Activated CD4-positive, alpha-beta T cell treated with anti-CD3 and anti-CD28 coated beads, Interleukin-2, amount 50 U/mL, for 24 hours (primary cell): Measurements from ENCODE around the gene CD247.

ENCODE experiments used
- DNase-seq, 2 donors: peaks; one replicate each; pipeline ENCODE4 v3.0.0-alpha.2; 2020; ENCODE audit warnings: low read depth in 1 of 2, low spot score in 1 of 2

Gene CD247

GRCh38 chr1:167440776-167441175, 77.6 kb downstream of the CD247 start:
- no peak for DNase-seq

- no peak for DNase-seq
Measured at GRCh38 chr1:167440345-167440744, 78.0 kb downstream of the CD247 start.

GRCh38 chr1:167439301-167439988, 78.9 kb downstream of the CD247 start:
- no peak for DNase-seq

- no peak for DNase-seq
Measured at GRCh38 chr1:167438171-167439138, 79.9 kb downstream of the CD247 start.

GRCh38 chr1:167435484-167435883, 82.8 kb downstream of the CD247 start:
- no peak for DNase-seq

GRCh38 chr1:167434306-167434705, 84.0 kb downstream of the CD247 start:
- no peak for DNase-seq

GRCh38 chr1:167433884-167434283, 84.4 kb downstream of the CD247 start:
- no peak for DNase-seq

- DNase-seq, result no peak
Measured at GRCh38 chr1:167432780-167433179, 85.5 kb downstream of the CD247 start.

- DNase-seq, result no peak
Measured at GRCh38 chr1:167431909-167432650, 86.2 kb downstream of the CD247 start.

- DNase-seq, result no peak
Measured at GRCh38 chr1:167431261-167431908, 86.9 kb downstream of the CD247 start.

- no peak for DNase-seq
Measured at GRCh38 chr1:167430849-167431242, 87.5 kb downstream of the CD247 start.

GRCh38 chr1:167430134-167430848, 88.0 kb downstream of the CD247 start:
- no peak for DNase-seq

- no peak for DNase-seq
Measured at GRCh38 chr1:167429612-167430011, 88.7 kb downstream of the CD247 start.

GRCh38 chr1:167428395-167428794, 89.9 kb downstream of the CD247 start:
- DNase-seq, result no peak

- no peak for DNase-seq
Measured at GRCh38 chr1:167427848-167428247, 90.5 kb downstream of the CD247 start.

GRCh38 chr1:167426716-167427115, 91.6 kb downstream of the CD247 start:
- DNase-seq, result no peak

GRCh38 chr1:167425482-167425881, 92.8 kb downstream of the CD247 start:
- no peak for DNase-seq

GRCh38 chr1:167423684-167424619, 94.4 kb downstream of the CD247 start:
- DNase-seq, result no peak

GRCh38 chr1:167420510-167420909, 97.8 kb downstream of the CD247 start:
- no peak for DNase-seq
